ENCODE measurements around the gene NHLH1.

NHLH1 gene

GRCh38 chr1:160366731-160367515 is at the start of gene NHLH1:
NHLH1 (plus strand) TSS chr1:160367071; CDS start chr1:160370732, 3,661 bp downstream.
- no peak for DNase-seq

DNA sequence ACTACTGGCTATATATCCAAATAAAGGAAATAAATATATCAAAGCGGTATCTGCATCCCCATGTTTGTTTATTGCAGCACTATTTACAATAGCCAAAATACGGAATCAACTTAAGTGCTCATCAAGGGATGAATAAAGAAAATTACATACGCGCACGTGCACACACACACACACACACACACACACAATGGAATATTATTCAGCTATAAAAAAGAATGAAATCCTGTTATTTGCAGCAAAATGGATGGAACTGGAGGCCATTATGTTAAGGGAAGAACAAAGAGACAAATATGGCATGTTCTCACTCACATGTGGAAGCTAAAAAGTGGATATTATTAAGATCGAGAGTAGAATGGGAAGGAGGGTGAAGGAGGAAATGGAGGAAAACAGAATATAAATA is 44.0 kb upstream of the NHLH1 start:
- DNase-seq: no peak

DNA sequence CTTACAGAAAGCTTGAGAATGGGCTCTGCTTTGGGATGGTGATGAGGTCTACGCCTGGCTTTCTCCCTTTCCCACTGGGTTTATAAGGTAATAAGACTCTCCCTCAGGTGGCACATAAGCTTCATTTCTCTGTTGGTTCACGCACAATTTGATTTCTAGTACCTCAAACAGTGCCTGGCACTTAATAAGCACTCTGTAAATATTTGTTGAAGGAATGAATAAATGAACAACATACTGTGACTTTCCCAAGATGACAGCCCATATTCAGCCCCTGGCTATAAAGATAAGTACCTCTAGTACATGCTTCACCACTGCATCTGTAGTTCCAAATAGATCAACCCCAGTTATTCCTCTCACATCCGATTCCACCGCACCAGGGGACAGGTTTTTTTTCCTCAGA is 41.6 kb upstream of the NHLH1 start:
- no peak for DNase-seq

GRCh38 chr1:160326418-160326817 is 40.5 kb upstream of the NHLH1 start:
- DNase-seq: no peak

DNA sequence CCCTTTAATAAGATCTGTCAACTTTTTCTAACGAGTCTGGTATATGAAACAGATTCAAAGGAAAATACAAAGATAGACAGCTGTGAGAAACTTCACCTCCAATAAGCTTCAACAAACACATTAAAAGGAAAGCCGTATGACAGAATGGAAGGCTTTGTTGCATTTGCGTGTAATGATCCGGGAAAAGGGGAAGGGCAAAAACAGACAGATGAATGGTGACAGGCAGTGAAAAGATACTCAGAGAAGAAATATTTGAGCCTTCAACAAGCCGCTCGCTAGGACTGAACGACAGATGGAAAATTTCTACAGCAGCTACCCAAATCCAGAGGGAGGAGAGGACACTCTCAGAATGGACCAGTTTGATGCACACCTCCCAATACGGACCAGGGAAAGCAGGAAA is 38.7 kb upstream of the NHLH1 start:
- no peak for DNase-seq

- DNase-seq: no peak
Measured at GRCh38 chr1:160330119-160330518, 36.8 kb upstream of the NHLH1 start.

DNA sequence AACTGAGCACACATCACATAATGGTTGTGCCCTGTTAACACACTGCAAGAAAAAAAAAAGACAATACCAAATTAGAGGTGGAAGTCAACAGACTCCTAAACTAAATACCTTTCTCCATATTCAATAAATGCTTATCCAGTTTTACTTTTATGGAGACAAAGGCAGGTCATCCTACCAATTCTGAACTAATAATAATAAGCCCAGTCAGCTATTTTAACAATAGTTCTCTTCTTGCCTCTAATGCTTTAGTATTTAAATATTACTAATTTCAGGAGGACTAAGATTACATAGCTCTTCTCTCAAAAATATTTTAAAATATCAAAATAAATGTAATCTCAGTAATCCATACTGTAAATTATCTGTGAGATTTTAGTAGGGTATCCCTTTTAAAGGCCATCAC is 34.4 kb upstream of the NHLH1 start:
- no peak for DNase-seq

DNA sequence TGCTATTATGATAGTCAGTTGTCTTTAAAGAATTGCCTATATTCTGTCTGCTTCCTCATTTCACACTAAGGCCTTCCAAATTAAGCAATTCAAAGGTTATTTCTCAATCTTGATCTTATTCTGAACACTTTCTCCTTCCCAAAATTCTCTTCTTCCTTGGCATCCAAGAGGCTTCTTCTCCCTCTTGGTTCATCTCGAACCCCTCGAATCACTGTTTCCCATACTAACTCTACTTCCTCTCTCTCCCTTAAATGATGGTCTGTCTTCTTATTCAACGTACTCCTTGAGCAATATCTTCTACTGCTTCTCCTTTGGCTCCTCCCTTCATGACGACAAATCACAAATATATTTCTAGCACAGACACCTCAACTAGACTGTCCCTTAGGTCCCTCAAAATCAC is 28.3 kb upstream of the NHLH1 start:
- DNase-seq: no peak

DNA sequence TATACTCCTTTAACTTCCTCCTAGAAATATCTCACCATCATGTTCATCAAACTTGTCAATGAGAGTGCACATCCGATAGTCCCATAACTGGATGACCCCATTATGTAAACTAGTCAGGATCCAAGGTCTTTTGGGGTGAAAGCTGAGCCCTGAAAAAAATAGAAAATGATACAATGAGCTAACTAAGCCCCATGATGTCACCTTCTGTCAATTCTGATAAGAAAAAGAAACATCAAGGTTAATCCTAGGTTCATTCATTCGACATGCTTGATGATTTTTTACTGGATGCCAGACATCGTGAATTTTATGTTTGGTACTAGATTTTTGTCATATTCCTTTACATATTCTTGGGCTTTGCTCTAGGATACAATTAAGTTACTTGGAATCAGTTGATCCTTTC is 26.7 kb upstream of the NHLH1 start:
- DNase-seq: no peak

DNA sequence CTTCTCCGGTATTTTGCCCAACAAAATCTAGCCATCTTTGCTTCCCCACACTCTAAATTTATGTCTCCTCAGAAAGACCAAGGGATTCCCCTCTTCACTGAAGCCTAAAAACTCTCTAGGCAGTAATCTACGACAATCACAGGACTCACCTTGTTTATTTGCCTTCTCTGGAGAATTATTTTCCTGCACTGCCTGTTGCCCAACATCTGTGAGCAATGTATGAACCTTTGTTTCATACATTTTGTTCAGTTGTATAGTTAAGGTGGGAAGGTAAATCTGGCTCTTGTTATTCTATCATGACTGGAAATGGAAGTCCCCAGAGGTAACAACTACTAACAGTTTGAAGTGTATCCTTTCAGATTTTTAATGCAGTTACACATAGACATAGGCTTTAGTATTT is 26.0 kb upstream of the NHLH1 start:
- DNase-seq: no peak

DNA sequence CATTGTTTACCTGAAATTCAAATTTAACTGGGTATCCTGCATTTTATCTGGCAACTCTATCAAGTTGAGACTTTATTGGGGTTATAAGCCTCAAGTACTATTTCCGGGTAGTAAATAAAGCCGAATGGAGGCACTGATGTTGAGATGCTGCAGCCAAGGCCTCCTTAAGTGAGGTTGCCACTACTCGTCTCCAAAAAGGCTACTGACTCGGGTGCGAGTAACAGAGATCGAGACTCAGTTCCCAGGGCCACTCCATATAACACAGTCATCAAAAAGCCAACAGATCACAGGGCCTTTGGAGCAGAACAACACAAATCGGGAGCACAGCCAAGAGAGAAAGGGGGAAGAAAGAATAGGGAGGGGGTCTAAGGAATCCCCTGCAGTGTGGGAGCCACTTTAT is 24.3 kb upstream of the NHLH1 start:
- DNase-seq: peak; percentile 20

GRCh38 chr1:160342953-160343869 is 23.7 kb upstream of the NHLH1 start, which contains the start of the genes COPA and NCSTN:
COPA (minus strand) TSS chr1:160343250; CDS start chr1:160343170, 80 bp downstream.
NCSTN (plus strand) TSS chr1:160343383; CDS start chr1:160343397, 14 bp downstream.
- DNase-seq: peak; percentile 96

GRCh38 chr1:160344241-160344640 is 22.6 kb upstream of the NHLH1 start:
- no peak for DNase-seq

- DNase-seq: no peak
Measured at GRCh38 chr1:160344936-160345335, 21.9 kb upstream of the NHLH1 start.

GRCh38 chr1:160346463-160346862 is 20.4 kb upstream of the NHLH1 start:
- no peak for DNase-seq

DNA sequence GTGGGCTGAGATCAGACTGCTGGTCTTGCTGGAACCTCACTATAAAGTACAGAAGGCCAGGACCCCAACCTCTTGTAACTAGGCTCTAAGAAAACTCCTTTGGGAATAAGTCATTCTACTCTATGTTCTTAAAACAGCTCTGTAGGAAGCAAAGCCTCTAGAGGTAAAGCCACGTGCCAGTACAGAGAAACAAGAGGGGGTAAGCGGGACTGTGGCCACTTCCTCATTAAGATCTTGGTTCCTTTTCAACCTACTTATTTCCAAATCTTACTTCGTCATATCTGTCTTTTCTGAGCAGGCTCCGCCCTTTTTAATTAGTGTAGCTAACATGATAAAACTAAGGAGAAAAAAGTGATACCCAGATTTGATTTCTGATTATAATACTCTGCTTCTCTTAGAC is 19.9 kb upstream of the NHLH1 start:
- no peak for DNase-seq

DNA sequence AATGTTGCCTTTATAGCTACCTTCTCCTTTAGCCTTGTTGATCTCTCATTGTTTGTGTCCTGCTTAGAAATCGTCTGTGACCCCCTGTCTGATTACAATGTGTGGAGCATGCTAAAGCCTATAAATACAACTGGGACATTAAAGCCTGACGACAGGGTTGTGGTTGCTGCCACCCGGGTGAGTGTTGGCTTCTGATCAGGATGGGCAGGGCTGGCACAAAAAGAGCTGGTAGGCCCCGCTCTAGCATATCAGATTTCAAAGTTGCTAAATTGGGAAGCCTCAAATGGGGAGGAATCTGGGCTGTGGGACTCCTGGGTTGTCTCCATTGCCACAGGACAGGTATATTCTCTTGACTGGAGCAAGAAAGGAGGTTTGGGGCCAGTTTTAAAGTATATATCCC is 15.2 kb upstream of the NHLH1 start:
- no peak for DNase-seq

GRCh38 chr1:160352555-160352954 is 14.3 kb upstream of the NHLH1 start:
- DNase-seq: no peak

- DNase-seq: no peak
Measured at GRCh38 chr1:160353223-160353622, 13.6 kb upstream of the NHLH1 start.

DNA sequence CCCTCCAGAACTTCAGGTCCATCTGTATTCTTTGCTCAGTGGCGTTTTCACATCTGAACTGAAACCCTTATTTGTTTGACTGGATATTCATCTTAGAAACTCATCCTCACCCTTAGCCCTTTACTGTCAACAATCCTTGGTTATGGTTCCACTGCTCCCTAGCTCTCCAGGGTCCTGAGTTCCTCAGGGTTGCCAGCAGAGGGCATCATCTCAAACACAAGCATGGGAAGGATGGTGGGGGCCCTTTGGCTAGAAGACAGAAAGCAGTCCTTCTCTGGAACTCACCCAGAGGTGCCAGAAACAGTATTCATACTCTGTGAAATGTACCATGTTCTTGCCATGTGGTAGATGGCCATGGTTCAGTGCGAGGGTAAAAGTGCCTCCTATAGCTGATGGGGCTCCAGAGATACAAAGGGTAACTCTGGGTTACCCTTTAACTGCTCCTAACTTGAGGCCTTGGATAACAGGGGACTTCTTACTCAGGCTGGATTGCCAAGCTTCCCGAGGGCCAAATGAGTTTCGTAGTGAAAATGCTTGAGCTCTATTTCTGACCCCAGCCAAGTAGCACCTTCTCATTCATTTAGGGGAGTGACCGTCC is 12.4 kb upstream of the NHLH1 start:
- peak; percentile 31 for DNase-seq

DNA sequence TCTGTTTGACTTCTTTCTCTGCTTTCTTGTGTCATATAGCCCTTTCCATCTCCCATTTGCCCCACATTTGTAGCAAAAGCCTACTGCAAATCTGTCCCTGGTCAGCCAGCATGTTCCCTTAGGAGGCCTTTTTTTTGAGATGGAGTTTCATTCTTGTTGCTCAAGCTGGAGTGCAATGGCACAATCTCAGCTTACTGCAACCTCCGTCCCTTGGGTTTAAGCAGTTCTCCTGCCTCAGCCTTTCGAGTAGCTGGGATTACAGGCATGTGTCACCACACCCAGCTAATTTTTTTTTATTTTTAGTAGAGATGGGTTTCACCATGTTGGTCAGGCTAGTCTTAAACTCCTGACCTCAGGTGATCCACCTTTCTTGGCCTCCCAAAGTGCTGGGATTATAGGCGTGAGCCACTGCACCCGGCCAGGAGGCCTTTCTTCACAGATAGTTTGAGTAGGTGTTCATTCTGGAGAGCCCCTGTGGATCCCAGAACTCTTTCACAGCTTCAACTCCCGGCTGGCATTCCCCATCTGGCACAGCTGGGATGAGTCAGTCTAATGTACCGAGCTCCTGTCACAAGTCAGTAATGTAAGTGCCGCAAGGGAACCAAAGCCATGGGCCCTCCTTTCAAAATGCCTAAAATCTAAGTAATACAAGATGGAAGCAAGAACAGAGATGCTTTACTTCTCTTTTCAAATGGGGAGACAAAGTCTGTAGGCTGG is 9.4 kb upstream of the NHLH1 start:
- DNase-seq: no peak

DNA sequence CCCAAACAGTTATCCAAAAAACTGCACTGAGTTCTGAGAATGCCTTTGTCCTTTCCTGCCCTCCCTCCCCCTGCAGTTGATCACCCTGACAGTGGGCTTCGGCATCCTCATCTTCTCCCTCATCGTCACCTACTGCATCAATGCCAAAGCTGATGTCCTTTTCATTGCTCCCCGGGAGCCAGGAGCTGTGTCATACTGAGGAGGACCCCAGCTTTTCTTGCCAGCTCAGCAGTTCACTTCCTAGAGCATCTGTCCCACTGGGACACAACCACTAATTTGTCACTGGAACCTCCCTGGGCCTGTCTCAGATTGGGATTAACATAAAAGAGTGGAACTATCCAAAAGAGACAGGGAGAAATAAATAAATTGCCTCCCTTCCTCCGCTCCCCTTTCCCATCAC is 8.8 kb upstream of the NHLH1 start:
- DNase-seq: no peak
